K562 (cell line): ENCODE measurements around the gene KRTAP1-4. TPM values are rescaled to one million over a fixed set of nuclear protein-coding genes. Genes with fewer than 3 reads are reported as not detected.

Experiments
- CREM ChIP-seq: IDR thresholded peaks from 2 replicates; pipeline ENCODE4 v1.6.1; 2014; ENCODE audit warnings: antibody characterized with exemption, low read depth
- EP300 ChIP-seq: IDR thresholded peaks from 2 replicates; pipeline ENCODE4 v1.6.1; 2012; ENCODE audit warnings: low read length, improper control_type of control experiment
- GMEB1 ChIP-seq: fragments of 250-450 bp; sonication (Bioruptor Pico); IDR thresholded peaks from 2 replicates; pipeline ENCODE4 v1.4.0; 2020; ENCODE audit warnings: mild to moderate bottlenecking
- HDAC8 ChIP-seq: fragments of 450-650 bp; IDR thresholded peaks from 2 replicates; pipeline ENCODE4 v1.6.1; 2016; ENCODE audit warnings: mild to moderate bottlenecking, missing genetic modification characterization, moderate library complexity, missing compliant biosample characterization
- PHB ChIP-seq: fragments of 250-450 bp; sonication (Bioruptor Pico); IDR thresholded peaks from 2 replicates; pipeline ENCODE4 v1.5.0; 2021
- TAF9B ChIP-seq: fragments of 450-650 bp; IDR thresholded peaks from 2 replicates; pipeline ENCODE4 v1.6.1; 2018; ENCODE audit warnings: mild to moderate bottlenecking; ENCODE audit not compliant: partially characterized antibody
- ZBTB49 ChIP-seq: sonication (generic); formaldehyde crosslinking; IDR thresholded peaks from 2 replicates; pipeline ENCODE4 v1.8.0; 2022; ENCODE audit warnings: missing genetic modification reagents, mild to moderate bottlenecking, borderline replicate concordance
- ZFP30 ChIP-seq: fragments of 250-450 bp; sonication (Bioruptor Pico); IDR thresholded peaks from 2 replicates; pipeline ENCODE4 v1.8.0; 2022; ENCODE audit warnings: moderate library complexity, mild to moderate bottlenecking, inconsistent platforms, borderline replicate concordance
- polyA plus RNA-seq, 8 experiments: library from polyadenylated mRNA; depleted of rRNA in 4 of 8; stranded (reverse) in 5 of 8; unstranded in 3 of 8; fragments of >200 nt; fragmentation: Nextera tagmentation in 2 of 8; fragmentation: Illumina TruSeq in 1 of 8; extraction: Ambion mirVana in 2 of 8; extraction: Trizol in 1 of 8; gene quantifications; 2 replicates each; pipeline versions ENCODE4 v1.2.1 to v1.2.3, GENCODE V29; 2011 to 2014; ENCODE audit warnings: inconsistent platforms in 1 of 8, missing spikeins in 1 of 8
- total RNA-seq, 7 experiments: library from RNA; depleted of rRNA in 6 of 7; stranded (reverse); fragments of >200 nt in 6 of 7; fragmentation: Illumina TruSeq in 2 of 7; extraction: Trizol in 2 of 7; gene quantifications; 2 replicates each; pipeline versions ENCODE4 v1.2.1 to v1.2.3, GENCODE V29; 2011 to 2021; ENCODE audit warnings: low replicate concordance in 1 of 7

KRTAP1-4 gene
- total and polyA plus RNA-seq, 9 of the 15 experiments (the other 6 are each of a cell fraction or from before 2014, with no cell fraction given): not detected

- TF ChIP-seq GMEB1 (CRISPR knock-in tag) (no peak), TAF9B (no peak), PHB (no peak), ZBTB49 (CRISPR knock-in tag) (no peak), EP300 (no peak), HDAC8 (tag) (no peak), ZFP30 (CRISPR knock-in tag) (no peak), CREM (no peak)
- TF ChIP-seq, all 486 proteins: peak for 0
These were observed 25.6 kb downstream of the KRTAP1-4 start (continued) for GRCh38 chr17:41004397-41004796.
